Measurements from ENCODE around the gene SH3RF3.

Gene SH3RF3

DNA sequence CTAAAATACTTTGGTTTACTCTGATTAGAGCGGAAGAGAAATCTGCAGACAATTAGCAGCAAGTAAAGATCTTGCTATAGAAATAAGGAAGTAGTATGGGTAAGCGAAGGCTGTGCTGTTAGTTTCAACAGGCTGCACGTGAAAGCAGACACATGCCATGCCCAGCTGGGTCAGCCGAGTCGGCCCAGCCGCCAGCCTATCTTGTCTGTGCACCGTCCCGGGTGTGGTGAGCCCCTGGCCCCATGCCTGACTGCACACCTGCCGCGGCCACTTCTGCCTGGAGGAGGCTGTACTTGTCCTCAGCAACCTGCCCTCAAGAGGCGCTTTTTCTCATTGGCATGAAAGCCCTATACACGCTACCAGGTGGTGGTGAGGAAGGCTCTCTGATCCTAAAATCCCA, 299.3 kb downstream of the SH3RF3 start:
- no peak for DNase-seq

DNA sequence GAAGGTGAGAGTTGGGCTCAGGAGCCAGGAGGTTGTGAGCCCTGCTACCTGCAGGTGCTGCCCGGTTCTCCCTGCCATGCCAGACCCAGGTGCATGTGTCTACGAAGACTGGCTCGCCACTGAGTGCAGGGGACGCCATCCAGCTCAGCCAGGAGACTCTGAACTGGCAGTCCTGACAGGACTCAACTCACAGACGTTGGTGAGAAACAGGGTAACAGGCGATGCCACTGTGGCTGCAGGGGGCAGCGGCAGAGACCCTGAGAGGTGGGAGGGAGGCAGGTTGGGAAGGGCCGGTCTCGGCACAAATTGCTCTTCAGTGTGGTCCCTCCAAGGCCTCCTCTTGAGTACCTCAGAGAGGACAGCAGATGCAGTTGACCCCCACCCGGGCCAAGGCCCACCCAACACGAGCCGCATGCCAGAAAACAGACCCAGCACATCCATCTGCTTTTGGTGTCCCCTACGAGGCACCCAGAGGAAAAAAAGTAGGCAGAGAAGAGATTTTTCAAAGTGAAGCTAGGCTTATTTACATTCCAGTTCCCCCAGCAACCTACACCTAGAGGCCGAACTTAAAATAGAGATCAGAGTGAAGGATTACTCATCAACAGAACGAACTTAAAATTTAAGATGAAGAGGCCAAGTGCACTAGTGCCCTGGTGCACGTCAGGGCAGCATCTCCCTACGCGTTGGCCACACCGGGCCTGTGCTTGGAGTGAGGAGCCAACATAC, 300.0 kb downstream of the SH3RF3 start:
- DNase-seq = no peak

- DNase-seq = no peak
These were observed 300.7 kb downstream of the SH3RF3 start for GRCh38 chr2:109429567-109430328.

- no peak for DNase-seq
These were observed 301.3 kb downstream of the SH3RF3 start for GRCh38 chr2:109430329-109430636.

GRCh38 chr2:109432421-109432820, 303.4 kb downstream of the SH3RF3 start:
- no peak for DNase-seq

GRCh38 chr2:109433486-109433885, 304.5 kb downstream of the SH3RF3 start:
- DNase-seq = no peak

DNA sequence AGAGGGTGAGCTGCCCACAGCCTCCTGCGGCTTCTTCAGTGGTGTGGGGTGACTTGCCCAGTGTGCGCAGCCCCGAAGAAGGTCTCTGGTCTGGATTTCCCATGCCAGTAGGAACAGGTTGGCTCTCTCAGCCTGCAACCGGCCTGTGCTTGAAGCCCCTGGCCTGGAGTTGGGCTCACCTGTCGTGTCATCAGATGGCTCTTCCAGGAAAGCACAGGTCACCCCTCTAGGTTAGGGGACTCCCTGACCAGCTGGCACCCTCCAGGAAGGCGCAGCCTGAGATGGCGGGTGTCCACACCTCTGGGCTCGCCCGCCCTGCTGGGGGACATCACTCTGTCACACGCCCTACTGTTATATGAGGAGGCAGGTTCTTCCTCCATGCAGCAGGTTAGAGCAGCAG, 304.9 kb downstream of the SH3RF3 start:
- no peak for DNase-seq

GRCh38 chr2:109434351-109434750, 305.3 kb downstream of the SH3RF3 start:
- DNase-seq = no peak

DNA sequence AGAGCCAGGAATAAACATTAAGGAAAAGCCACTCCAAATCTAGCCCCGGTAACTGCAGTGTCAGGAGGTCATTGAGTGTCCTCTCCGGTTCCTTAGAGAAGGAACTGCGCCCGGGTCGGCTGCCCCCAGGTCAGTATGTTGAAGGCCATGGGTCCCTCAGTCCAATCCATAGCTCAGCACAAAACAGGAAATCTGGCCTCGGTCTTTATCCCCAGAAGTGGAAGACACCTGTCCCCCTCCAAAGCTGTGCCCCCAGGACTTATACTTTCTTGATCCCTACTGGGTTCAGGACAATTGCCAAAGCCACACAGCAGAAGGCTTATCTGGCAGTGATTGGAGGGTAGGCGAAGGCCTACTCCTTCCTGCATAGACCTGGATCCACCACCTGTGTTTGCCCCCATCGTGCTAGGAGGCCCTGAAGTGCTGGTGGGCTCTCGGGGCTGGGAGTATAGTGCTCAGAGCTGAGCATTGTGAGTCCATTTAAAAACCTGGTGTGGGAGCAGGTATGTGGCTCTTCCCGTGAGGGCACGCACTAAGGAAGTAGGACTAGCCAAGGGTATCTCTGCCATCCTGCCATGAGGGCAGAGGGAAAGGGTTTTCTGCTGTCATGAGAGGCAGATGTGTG, 306.2 kb downstream of the SH3RF3 start:
- no peak for DNase-seq

DNA sequence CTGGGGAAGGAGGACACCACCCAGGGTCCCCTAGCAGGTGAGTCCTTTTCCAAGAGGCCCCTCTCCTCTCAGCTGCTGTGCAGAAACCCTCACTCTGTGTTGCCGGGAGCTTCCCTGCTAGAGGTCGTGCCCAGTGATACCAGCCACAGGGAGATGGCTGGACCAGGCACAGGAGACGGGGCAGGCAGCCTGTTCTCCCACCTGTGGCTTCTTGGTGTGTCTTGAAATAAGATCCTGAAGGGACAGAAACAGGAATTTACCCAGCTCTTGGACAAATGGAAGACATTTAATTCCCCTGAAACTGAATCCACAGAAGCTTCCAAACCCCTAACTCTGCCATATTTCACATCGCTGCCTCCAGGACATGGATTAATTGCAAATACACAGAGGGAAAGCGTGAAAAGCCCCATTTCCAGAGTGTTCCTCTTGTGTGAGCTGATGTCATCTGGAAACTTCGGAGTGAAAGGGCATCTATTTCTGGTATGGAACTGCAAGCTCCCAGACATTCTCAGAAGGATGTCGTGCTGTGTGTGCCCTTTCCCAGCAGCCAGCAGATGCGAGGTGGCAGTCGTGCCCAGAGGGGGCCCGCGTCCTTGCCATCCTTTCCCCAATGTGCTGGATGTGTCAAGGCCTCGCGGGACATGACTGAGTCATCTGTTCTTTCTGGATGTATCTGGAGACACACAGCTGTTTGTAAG, 307.0 kb downstream of the SH3RF3 start:
- DNase-seq = no peak

DNA sequence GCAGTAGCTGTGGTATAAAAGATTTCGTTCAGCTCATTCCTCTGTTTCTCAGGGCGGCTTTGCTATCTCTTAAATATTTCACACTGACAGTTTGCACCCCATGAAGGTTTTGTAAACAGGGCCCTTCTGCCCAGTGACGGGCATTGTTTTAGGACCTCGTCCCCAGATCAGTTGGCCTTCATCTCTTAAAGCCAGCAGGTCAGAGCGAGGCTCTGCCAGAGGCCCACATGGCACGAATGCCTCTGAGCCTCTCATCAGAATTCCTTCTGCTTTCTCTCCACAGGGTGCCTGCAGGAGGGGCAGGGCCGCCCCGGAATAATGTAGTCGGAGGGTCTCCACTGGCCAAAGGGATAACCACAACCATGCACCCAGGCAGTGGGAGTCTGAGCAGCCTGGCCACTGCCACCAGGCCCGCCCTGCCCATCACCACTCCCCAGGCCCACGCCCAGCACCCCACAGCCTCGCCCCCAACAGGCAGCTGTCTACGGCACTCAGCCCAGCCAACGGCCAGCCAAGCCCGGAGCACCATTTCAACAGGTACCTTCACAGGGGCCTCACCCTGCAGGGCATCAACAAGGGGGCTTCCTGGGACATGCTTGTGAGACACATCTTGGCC, 307.7 kb downstream of the SH3RF3 start:
- no peak for DNase-seq

DNA sequence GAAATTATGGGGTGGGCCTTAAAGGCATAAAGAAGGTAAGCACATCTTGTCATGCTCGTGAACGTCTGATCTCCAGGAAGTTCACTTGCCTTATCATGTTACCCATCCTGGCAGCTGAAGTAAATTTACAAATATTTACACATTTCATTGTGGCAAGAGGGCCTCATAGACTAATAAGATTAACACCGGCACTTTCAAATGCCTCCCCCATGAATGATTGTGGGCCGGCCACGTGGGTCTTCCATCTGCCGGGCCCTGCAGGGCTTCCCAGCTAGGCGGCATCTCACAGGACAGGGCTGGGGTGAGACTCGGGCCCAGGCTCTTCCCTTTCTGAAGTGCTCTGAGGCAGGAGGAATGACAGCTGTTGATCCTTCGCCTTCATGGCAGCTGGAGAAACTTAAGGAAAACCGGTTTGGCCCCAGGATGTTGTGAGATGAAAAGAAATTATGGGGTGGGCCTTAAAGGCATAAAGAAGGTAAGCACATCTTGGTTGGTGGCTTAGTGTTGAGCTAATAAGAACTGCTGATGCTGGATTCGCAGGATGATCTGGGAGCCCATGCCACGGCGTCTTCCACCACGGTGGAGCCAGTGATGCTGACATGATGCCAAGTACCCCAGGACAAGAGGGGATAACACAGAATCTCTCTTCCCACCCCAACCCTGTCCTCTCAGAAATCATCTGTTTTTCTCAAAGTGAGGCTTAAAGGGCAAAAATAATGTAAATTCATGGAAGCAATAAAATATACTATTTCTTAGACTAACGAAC, 308.5 kb downstream of the SH3RF3 start:
- no peak for DNase-seq

DNA sequence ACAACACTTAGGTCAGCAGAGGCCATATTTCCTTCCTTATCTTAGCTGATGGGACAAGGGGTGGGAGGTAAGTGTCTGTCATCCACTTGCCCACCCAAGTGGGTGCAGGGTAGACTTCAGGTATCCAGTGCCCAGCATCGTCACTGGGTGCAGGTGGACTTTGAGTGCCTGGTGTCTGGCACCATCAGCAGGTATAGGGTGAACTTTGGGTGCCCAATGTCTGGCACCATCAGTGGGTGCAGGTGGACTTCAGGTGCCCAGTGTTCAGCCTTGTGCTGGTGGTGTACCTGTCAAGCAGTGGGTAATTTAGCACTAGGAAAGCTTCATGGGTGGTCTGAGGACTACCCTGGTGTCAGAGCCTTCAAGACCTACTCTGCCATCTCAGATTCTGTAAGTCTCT, 309.1 kb downstream of the SH3RF3 start:
- DNase-seq = no peak

- DNase-seq = no peak
These were observed 309.9 kb downstream of the SH3RF3 start for GRCh38 chr2:109438773-109439389.

DNA sequence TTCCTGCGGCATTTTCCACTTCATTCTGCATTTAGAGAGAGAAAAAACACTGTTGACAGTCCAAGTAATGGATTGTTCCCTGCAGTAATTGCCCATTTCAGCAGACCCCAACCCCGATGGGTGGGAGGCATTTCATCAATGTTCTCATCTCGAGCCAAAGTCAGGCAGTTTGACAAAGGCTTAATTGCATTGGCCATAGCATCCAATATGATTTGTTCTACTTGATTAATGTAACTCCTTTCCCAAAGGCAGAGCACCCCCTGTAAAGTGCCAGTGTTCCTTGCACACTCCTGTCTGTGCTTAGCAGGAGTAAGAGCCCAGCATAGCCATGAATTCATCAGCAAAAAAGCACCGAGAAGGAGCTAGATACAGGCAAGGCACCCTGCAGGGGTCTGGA, 310.4 kb downstream of the SH3RF3 start:
- DNase-seq = no peak

- DNase-seq = no peak
These were observed 311.0 kb downstream of the SH3RF3 start for GRCh38 chr2:109439986-109440385.

DNA sequence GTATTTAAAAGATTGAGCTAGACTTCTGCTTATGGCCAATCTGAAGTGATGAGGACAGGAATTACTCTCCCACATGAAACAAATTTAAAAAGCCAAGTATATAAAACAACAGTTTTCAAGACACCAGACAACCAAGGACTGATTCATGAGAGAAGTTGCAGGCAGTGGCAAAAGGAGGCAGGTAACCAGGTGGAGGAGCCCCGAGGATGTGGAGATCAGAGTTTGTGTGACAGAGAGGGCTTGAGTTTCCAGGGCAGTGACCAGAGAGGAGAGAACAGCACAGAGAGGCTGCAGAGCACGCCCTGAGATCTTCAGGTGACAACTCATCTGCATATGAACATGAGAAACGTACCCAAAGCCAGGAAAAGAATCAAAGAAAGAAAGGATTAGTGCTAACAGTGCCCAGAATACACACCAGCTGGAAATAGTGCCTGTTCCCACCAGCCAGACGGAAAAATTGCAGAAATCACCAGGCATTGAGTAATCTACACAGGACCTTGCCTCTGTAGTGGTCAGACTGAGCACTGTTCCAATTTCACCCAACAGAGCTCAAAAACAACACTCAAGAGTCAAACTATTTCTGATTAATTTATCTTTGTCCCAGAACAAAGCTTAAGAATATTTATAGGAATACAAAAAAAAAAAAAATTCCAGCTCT, 311.6 kb downstream of the SH3RF3 start:
- DNase-seq = no peak

GRCh38 chr2:109442715-109443319, 313.8 kb downstream of the SH3RF3 start:
- DNase-seq = no peak

GRCh38 chr2:109444916-109445315, 315.9 kb downstream of the SH3RF3 start:
- DNase-seq = no peak

DNA sequence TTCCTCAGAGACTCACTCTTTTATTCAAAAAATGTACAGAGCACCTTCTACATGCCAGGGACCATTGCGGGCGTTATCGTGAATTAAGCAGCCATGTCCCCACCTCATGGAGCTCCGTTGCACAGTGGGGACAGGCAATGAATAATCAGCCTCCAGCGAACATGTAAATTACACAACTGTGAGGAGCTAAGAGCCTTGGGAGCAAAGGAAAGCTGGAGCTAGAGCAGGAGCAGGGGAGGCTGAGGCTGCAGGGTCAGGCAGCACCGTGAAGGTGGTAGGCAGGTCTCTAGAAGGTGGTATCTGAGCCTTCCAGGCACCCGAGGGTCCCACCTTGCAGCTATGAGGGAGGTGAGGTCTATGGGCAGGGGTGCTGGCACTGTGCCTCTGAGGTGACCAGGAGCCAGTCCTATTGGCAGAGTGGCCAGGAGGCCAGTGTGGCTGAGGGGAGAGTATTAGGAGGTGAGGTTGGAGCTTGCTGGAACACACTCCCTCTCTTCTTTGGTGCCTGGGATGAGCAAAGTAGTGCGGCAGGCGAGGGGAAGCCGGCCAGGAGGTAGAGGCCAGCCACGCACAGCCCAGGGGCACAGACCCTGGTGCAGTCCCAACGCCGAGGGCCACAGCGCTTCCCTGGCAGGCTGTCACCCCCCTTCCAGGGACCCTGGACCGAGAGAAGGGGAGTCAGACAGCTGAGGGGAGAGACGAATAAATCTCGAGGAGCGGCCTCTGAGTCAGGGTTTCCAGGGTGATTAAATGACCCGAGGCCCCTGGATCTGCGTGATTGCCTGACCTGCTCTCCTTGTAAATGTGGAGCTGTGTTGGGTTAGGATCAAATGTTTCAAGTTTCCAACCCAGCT, 317.5 kb downstream of the SH3RF3 start:
- no peak for DNase-seq

Data from NCI-H1105 treated with DMSO at 0.1 percent for 48 hours (cell line).